H1 (cell line): ENCODE data around the gene ELMO1. TPM values are rescaled to one million over a fixed set of nuclear protein-coding genes. Genes with fewer than 3 reads are reported as not detected.

Source experiments
- CTCF ChIA-PET: fragments of 300-600 bp; sonication (Branson Sonifier 250); formaldehyde crosslinking; loops from one replicate; lab custom pipeline; 2021; ENCODE audit not compliant: partially characterized antibody; lab: Charles Lee
- POLR2A ChIA-PET: fragments of 300-600 bp; sonication (Branson Sonifier 250); formaldehyde crosslinking; loops from one replicate; lab custom pipeline; 2021; ENCODE audit warnings: inconsistent platforms; ENCODE audit not compliant: partially characterized antibody; lab: Charles Lee
- DNase-seq, 2 experiments: peaks; one replicate each; pipeline versions ENCODE4 v3.0.0 to v3.0.0-alpha.2; 2010 to 2022; ENCODE audit warnings: low spot score in 2 of 2, low read depth in 1 of 2, mixed read lengths in 1 of 2
- FAIRE-seq: peaks from 2 replicates; lab custom pipeline; 2011; peaks lifted over from hg19 to GRCh38; lab: Jason Lieb, UNC
- H2AFZ ChIP-seq: 2 replicates; pipeline ENCODE4 v1.8.1; 2012; ENCODE audit warnings: low read length, inconsistent platforms
- H2AK5ac ChIP-seq: 2 replicates; pipeline ENCODE4 v1.6.1; 2013; ENCODE audit warnings: low read depth, low read length
- H2BK120ac ChIP-seq: replicated peaks from 2 replicates; pipeline ENCODE3; 2013; ENCODE audit warnings: low read depth, low read length, inconsistent platforms
- H2BK12ac ChIP-seq: 2 replicates; pipeline ENCODE4 v1.6.1; 2013; ENCODE audit warnings: low read depth, low read length
- H2BK15ac ChIP-seq: 2 replicates; pipeline ENCODE4 v1.6.1; 2013; ENCODE audit warnings: low read length
- H2BK20ac ChIP-seq: 2 replicates; pipeline ENCODE4 v1.6.1; 2013; ENCODE audit warnings: low read length
- H2BK5ac ChIP-seq: 2 replicates; pipeline ENCODE4 v1.6.1; 2013; ENCODE audit warnings: low read depth, low read length
- H3K14ac ChIP-seq: 2 replicates; pipeline ENCODE4 v1.6.1; 2013; ENCODE audit warnings: inconsistent platforms; ENCODE audit not compliant: insufficient read length
- H3K18ac ChIP-seq: 2 replicates; pipeline ENCODE4 v1.6.1; 2013; ENCODE audit warnings: low read length; ENCODE audit errors: extremely low read depth
- H3K23ac ChIP-seq: 2 replicates; pipeline ENCODE4 v1.6.1; 2013; ENCODE audit warnings: inconsistent platforms; ENCODE audit not compliant: insufficient read length
- H3K23me2 ChIP-seq: 2 replicates; pipeline ENCODE4 v1.6.1; 2013; ENCODE audit warnings: low read depth, low read length
- H3K27ac ChIP-seq: 2 replicates; pipeline ENCODE4 v1.6.1; 2011; ENCODE audit warnings: low read depth, low read length, inconsistent platforms
- H3K27me3 ChIP-seq, 4 experiments: replicated peaks in 1 of 4; 1 replicate in 1 of 4; 2 replicates in 3 of 4; pipeline versions ENCODE4 v1.6.1 to v1.8.1; 2011 to 2013; ENCODE audit warnings: low read length in 3 of 4, mild to moderate bottlenecking in 3 of 4, inconsistent platforms in 2 of 4, mixed read lengths in 2 of 4, moderate library complexity in 1 of 4; ENCODE audit not compliant: control insufficient read depth in 3 of 4, insufficient read depth in 3 of 4; ENCODE audit errors: extremely low read depth in 1 of 4
- H3K36me3 ChIP-seq, 4 experiments: 2 replicates each; pipeline versions ENCODE4 v1.6.1 to v1.8.1; 2011 to 2013; ENCODE audit warnings: mild to moderate bottlenecking in 4 of 4, low read length in 3 of 4, moderate library complexity in 2 of 4, control low read depth in 1 of 4, inconsistent platforms in 1 of 4; ENCODE audit not compliant: insufficient read depth in 4 of 4, control insufficient read depth in 2 of 4
- H3K4ac ChIP-seq: replicated peaks from 2 replicates; pipeline ENCODE3; 2013; ENCODE audit warnings: low read length, low read depth, mixed read lengths, inconsistent platforms; ENCODE audit not compliant: insufficient read length
- H3K4me1 ChIP-seq, 4 experiments: replicated peaks in 1 of 4; 1 replicate in 1 of 4; 2 replicates in 3 of 4; pipeline versions ENCODE4 v1.6.1 to v1.8.1; 2011 to 2013; ENCODE audit warnings: low read length in 3 of 4, inconsistent platforms in 2 of 4, mixed read lengths in 1 of 4; ENCODE audit not compliant: insufficient read depth in 4 of 4, control insufficient read depth in 3 of 4
- H3K4me2 ChIP-seq, 2 experiments: 2 replicates each; pipeline versions ENCODE4 v1.6.1 to v1.8.1; 2011 to 2013; ENCODE audit warnings: low read depth in 2 of 2, low read length in 2 of 2, control low read depth in 1 of 2, inconsistent platforms in 1 of 2, mild to moderate bottlenecking in 1 of 2; ENCODE audit not compliant: insufficient read depth in 1 of 2
- H3K4me3 ChIP-seq, 4 experiments: fragments of 200-600, 300-600 bp in 1 of 4; sonication (generic), shearing (Covaris generic), sonication (Bioruptor Twin) in 1 of 4; 2 replicates each; pipeline versions ENCODE4 v1.5.1 to v1.8.1; 2011 to 2016; ENCODE audit warnings: low read length in 4 of 4, low read depth in 3 of 4, control low read depth in 2 of 4, inconsistent platforms in 2 of 4, mild to moderate bottlenecking in 2 of 4, mixed read lengths in 1 of 4, moderate library complexity in 1 of 4; ENCODE audit not compliant: insufficient read depth in 2 of 4; ENCODE audit errors: extremely low read depth in 1 of 4
- H3K56ac ChIP-seq: replicated peaks from 2 replicates; pipeline ENCODE3; 2013; ENCODE audit warnings: low read depth, mild to moderate bottlenecking, mixed read lengths, low read length, inconsistent platforms; ENCODE audit not compliant: insufficient read length
- H3K79me1 ChIP-seq: 2 replicates; pipeline ENCODE4 v1.6.1; 2013; ENCODE audit warnings: low read depth, low read length, control low read depth
- H3K79me2 ChIP-seq, 2 experiments: 2 replicates each; pipeline versions ENCODE4 v1.6.1 to v1.8.1; 2012 to 2013; ENCODE audit warnings: low read length in 2 of 2, mild to moderate bottlenecking in 2 of 2, inconsistent platforms in 1 of 2; ENCODE audit not compliant: insufficient read depth in 2 of 2, control insufficient read depth in 1 of 2
- H3K9ac ChIP-seq, 4 experiments: replicated peaks in 1 of 4; 1 replicate in 1 of 4; 2 replicates in 3 of 4; pipeline versions ENCODE4 v1.6.1 to v1.8.1; 2011 to 2013; ENCODE audit warnings: low read depth in 3 of 4, low read length in 3 of 4, control low read depth in 2 of 4, mild to moderate bottlenecking in 2 of 4, moderate library complexity in 2 of 4, inconsistent platforms in 1 of 4; ENCODE audit errors: extremely low read depth in 1 of 4
- H3K9me3 ChIP-seq, 2 experiments: 2 replicates each; pipeline versions ENCODE4 v1.6.1 to v1.8.1; 2012 to 2013; ENCODE audit warnings: mild to moderate bottlenecking in 2 of 2, moderate library complexity in 2 of 2, control low read depth in 1 of 2, inconsistent platforms in 1 of 2, low read depth in 1 of 2, low read length in 1 of 2, mixed read lengths in 1 of 2; ENCODE audit not compliant: insufficient read depth in 2 of 2
- H4K20me1 ChIP-seq, 2 experiments: replicated peaks in 1 of 2; 2 replicates each; pipeline versions ENCODE3 to v1.8.1; 2011 to 2013; ENCODE audit warnings: inconsistent platforms in 2 of 2, low read length in 2 of 2, mild to moderate bottlenecking in 1 of 2; ENCODE audit not compliant: insufficient read depth in 2 of 2, control insufficient read depth in 1 of 2
- H4K5ac ChIP-seq: 2 replicates; pipeline ENCODE4 v1.6.1; 2013; ENCODE audit warnings: low read length, low read depth, mixed read lengths, inconsistent platforms; ENCODE audit not compliant: insufficient read length
- H4K8ac ChIP-seq: 2 replicates; pipeline ENCODE4 v1.8.0; 2013; ENCODE audit warnings: mild to moderate bottlenecking, moderate library complexity, low read length, inconsistent platforms; ENCODE audit not compliant: insufficient read depth; ENCODE audit errors: extremely low read depth
- H4K91ac ChIP-seq: replicated peaks from 2 replicates; pipeline ENCODE3; 2013; ENCODE audit warnings: low read length, mixed read lengths, inconsistent platforms; ENCODE audit not compliant: insufficient read length
- NANOG ChIP-seq: IDR thresholded peaks from 2 replicates; pipeline ENCODE4 v1.6.1; 2011; ENCODE audit warnings: low read length, low read depth, mild to moderate bottlenecking, inconsistent platforms; ENCODE audit not compliant: insufficient read depth, poor library complexity, severe bottlenecking
- WGBS, 2 experiments: shearing (Covaris generic) in 1 of 2; methylation state at CpG; one replicate each; pipeline versions ENCODE4 v1.1.6 to v1.1.7; 2013 to 2015; ENCODE audit warnings: low lambda C conversion rate in 2 of 2, mixed read lengths in 2 of 2, inconsistent platforms in 1 of 2, low coverage in 1 of 2, missing lambda C conversion rate in 1 of 2; ENCODE audit not compliant: insufficient replicate concordance in 2 of 2, insufficient coverage in 1 of 2, insufficient read length in 1 of 2; ENCODE audit errors: extremely low coverage in 1 of 2, missing lambda C conversion rate in 1 of 2; 5-methylcytosine and 5-hydroxymethylcytosine counted together
- polyA plus RNA-seq, 7 experiments: library from polyadenylated mRNA; depleted of rRNA in 3 of 7; stranded (reverse) in 5 of 7; unstranded in 2 of 7; fragments of >200 nt in 5 of 7; fragments of 200-250 nt in 2 of 7; gene quantifications; 1 replicate in 5 of 7; 2 replicates in 1 of 7; 4 replicates in 1 of 7; pipeline versions ENCODE4 v1.2.1 to v1.2.3, GENCODE V29; 2011 to 2013; ENCODE audit warnings: missing spikeins in 2 of 7, mixed read lengths in 2 of 7
- total RNA-seq: library from RNA; stranded (reverse); fragmentation: NEBNext Ultra II Directional; extraction: Animal tissue kit (Norgen Biotek cat#: 25700); gene quantifications from 2 replicates; pipeline ENCODE4 v1.2.1, GENCODE V29; 2021

ELMO1 gene
- total and polyA plus RNA-seq, 2 of the 8 experiments (the other 6 are each of a cell fraction or from before 2014, with no cell fraction given), result 18.4 to 21.0 TPM

DNA sequence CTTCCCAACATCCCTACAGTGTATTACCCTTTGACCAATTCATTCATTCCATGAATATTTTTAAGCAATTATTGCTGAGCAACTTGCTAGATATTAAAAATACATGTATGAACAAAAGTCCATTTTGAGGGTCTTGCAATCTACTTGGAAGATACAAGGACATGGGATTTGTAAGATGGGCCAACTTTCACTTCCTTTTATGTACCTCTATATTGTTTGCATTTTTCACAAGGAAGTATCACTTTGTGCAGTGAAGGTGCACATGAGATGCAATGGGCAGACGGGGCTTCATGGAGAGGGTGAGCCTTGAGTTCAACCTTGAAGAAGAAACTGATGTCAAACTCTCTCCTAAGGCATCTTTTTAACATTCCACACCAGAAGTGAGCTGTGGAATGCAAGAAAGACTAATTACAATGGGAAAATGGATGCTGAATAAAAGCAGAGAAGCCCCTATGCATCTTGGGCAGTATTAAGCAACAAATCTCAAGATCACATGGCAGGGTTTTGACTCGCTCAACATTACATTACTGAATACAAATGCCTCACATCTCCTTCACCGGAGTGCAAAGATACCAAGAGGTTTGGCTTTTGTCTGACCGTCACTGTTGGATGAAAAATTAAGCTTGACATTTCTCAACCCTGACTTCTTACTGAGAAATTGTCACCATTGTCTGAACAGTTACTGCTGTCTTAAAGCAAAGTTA lies 341.5 kb downstream of the ELMO1 start:
- no peaks in the 10 kb centered on the region for H3K27me3 ChIP-seq
- H2AK5ac ChIP-seq, result no peak overlapping the region
- H3K4me3 ChIP-seq, result no peak overlapping the region
- no peaks in the 10 kb centered on the region for H3K36me3 ChIP-seq
- H3K4me2 ChIP-seq, result no peak overlapping the region
- H3K18ac ChIP-seq, result no peak overlapping the region
- H3K79me2 ChIP-seq, result no peaks in the 10 kb centered on the region
- no peaks in the 10 kb centered on the region for H3K9me3 ChIP-seq
- FAIRE-seq (no peak), DNase-seq (no peak)
- no peak overlapping the region for H3K27ac ChIP-seq
- no peak for TF ChIP-seq NANOG
- no peak overlapping the region for H2BK12ac ChIP-seq
- no peak overlapping the region for H2BK15ac ChIP-seq
- no peak overlapping the region for H3K4ac ChIP-seq
- H4K91ac ChIP-seq, result no peak overlapping the region
- no peak overlapping the region for H2BK20ac ChIP-seq
- H4K8ac ChIP-seq, result no peak overlapping the region
- no peaks in the 10 kb centered on the region for H4K20me1 ChIP-seq
- H2AFZ ChIP-seq, result no peak overlapping the region
- H3K14ac ChIP-seq, result no peak overlapping the region
- H3K79me1 ChIP-seq, result no peaks in the 10 kb centered on the region
- CTCF ChIA-PET, result interaction anchor here (0.7 to 2.1 kb wide), 5 partner anchors 9 to 119 kb away, joined by 3 to 8 read pairs (median 3); no protein-coding TSS in a partner anchor
- no peak overlapping the region for H3K9ac ChIP-seq
- H2BK120ac ChIP-seq, result no peak overlapping the region
- POLR2A ChIA-PET, result interaction anchor here (1.0 kb wide), 1 partner anchor 9 kb away, joined by 4 read pairs; no protein-coding TSS in a partner anchor
- H2BK5ac ChIP-seq, result no peak overlapping the region
- H3K4me1 ChIP-seq, result no peaks in the 10 kb centered on the region
- WGBS, 2 experiments, result 88% methylated on average over 4 of the region's 4 CpGs; no CpG with 5 or more reads in 1 of the 2 experiments
- H4K5ac ChIP-seq, result no peak overlapping the region
- no peaks in the 10 kb centered on the region for H3K23me2 ChIP-seq
- no peak overlapping the region for H3K56ac ChIP-seq
- H3K23ac ChIP-seq, result no peak overlapping the region
